ENCODE results near the gene EPDR1. TPM values are rescaled to one million over a fixed set of nuclear protein-coding genes. Genes with fewer than 3 reads are reported as not detected.

EPDR1 gene
- polyA plus RNA-seq, 3 donors, result 0.25 to 1.2 (median 1.1) TPM

- WGBS (ENCODE audit: insufficient coverage), result no CpG with 5 or more reads among the region's 1 CpG
- Mint-ChIP-seq H3K4me3 (peak overlapping the region in 1 of 2 donors; percentile 18), H3K27me3 (ENCODE audit: low read depth in 3 of 3) (peaks cover 0 to 4% (median 1%) of the 10 kb centered on the region in 3 donors), H3K27ac (peak overlapping the region in 1 of 7 donors; percentile 59), H3K9me3 (peaks cover 0 to 2% (median 1%) of the 10 kb centered on the region in 7 donors), H3K4me1 (peaks cover 15% of the 10 kb centered on the region), H3K36me3 (no peaks in the 10 kb centered on the region)
- H3K9ac ChIP-seq (ENCODE audit: insufficient read depth, low read length, poor library complexity, severe bottlenecking), result no peak overlapping the region
- DNase-seq, result peak; percentile 30 to 34 (median 30)
- no peaks in the 10 kb centered on the region for H3K36me3 ChIP-seq (replicated peaks in 1 of 2; ENCODE audit: control insufficient read depth in 1 of 2, insufficient read depth in 2 of 2, low read length in 2 of 2)
- no peaks in the 10 kb centered on the region for H3K27me3 ChIP-seq (ENCODE audit: control insufficient read depth in 2 of 2, insufficient read depth in 2 of 2, low read length in 2 of 2)
- TF ChIP-seq CTCF (IDR thresholded peaks at IDR 0.05), result no peak
- H3K27ac ChIP-seq (ENCODE audit: low read depth in 1 of 2, low read length in 2 of 2), result no peak overlapping the region
- no peaks in the 10 kb centered on the region for H3K9me3 ChIP-seq (replicated peaks in 1 of 2; ENCODE audit: control insufficient read depth in 1 of 2, insufficient read depth in 1 of 2, low read length in 2 of 2)
- H2AFZ ChIP-seq (ENCODE audit: insufficient read depth, low read depth, low read length, poor library complexity, severe bottlenecking), result no peak overlapping the region
- no peak overlapping the region for H3K4me2 ChIP-seq (replicated peaks; ENCODE audit: extremely low read depth, low read length, poor library complexity, severe bottlenecking)
- H4K20me1 ChIP-seq (ENCODE audit: insufficient read depth, low read length), result no peaks in the 10 kb centered on the region
- no peaks in the 10 kb centered on the region for H3K79me2 ChIP-seq (ENCODE audit: insufficient read depth, low read length)
- H3K4me1 ChIP-seq (ENCODE audit: control insufficient read depth in 1 of 2, insufficient read depth in 2 of 2, low read length in 2 of 2), result peaks cover 6 to 13% of the 10 kb centered on the region in 2 donors
- H3K4me3 ChIP-seq (replicated peaks in 1 of 3; ENCODE audit: low read depth in 2 of 3, low read length in 3 of 3), result no peak overlapping the region
- intact Hi-C loops (cut with micrococcal nuclease), result no loop called here
Measured at GRCh38 chr7:37987732-37988131, 67.3 kb downstream of the EPDR1 start.

- H3K27me3 Mint-ChIP-seq (ENCODE audit: low read depth in 3 of 3), result peaks cover 0 to 4% (median 0%) of the 10 kb centered on the region in 3 donors
Measured at GRCh38 chr7:37988721-37989650, 68.5 kb downstream of the EPDR1 start.

More at GRCh38 chr7:37988721-37989650, 68.5 kb downstream of the EPDR1 start:
- intact Hi-C loops (cut with micrococcal nuclease), result no loop called here
- no peak overlapping the region for H3K4me3 Mint-ChIP-seq
- 86% methylated on average over 1 of the region's 7 CpGs for WGBS (ENCODE audit: insufficient coverage)
- Histone ChIP-seq H2AFZ (ENCODE audit: insufficient read depth, low read depth, low read length, poor library complexity, severe bottlenecking) (no peak overlapping the region), H3K4me1 (ENCODE audit: control insufficient read depth in 1 of 2, insufficient read depth in 2 of 2, low read length in 2 of 2) (peaks cover 6 to 13% of the 10 kb centered on the region in 2 donors), H3K27me3 (ENCODE audit: control insufficient read depth in 2 of 2, insufficient read depth in 2 of 2, low read length in 2 of 2) (no peaks in the 10 kb centered on the region), H3K27ac (ENCODE audit: low read depth in 1 of 2, low read length in 2 of 2) (no peak overlapping the region), H3K4me2 (replicated peaks; ENCODE audit: extremely low read depth, low read length, poor library complexity, severe bottlenecking) (no peak overlapping the region), H3K9ac (ENCODE audit: insufficient read depth, low read length, poor library complexity, severe bottlenecking) (no peak overlapping the region), H3K9me3 (replicated peaks in 1 of 2; ENCODE audit: control insufficient read depth in 1 of 2, insufficient read depth in 1 of 2, low read length in 2 of 2) (no peaks in the 10 kb centered on the region), H3K36me3 (replicated peaks in 1 of 2; ENCODE audit: control insufficient read depth in 1 of 2, insufficient read depth in 2 of 2, low read length in 2 of 2) (no peaks in the 10 kb centered on the region), H3K79me2 (ENCODE audit: insufficient read depth, low read length) (no peaks in the 10 kb centered on the region), H4K20me1 (ENCODE audit: insufficient read depth, low read length) (no peaks in the 10 kb centered on the region), H3K4me3 (replicated peaks in 1 of 3; ENCODE audit: low read depth in 2 of 3, low read length in 3 of 3) (no peak overlapping the region)
- no peak for DNase-seq
- no peak overlapping the region for H3K27ac Mint-ChIP-seq
- no peak for TF ChIP-seq CTCF (IDR thresholded peaks at IDR 0.05)
- H3K9me3 Mint-ChIP-seq, result peaks cover 0 to 3% (median 2%) of the 10 kb centered on the region in 7 donors
- H3K4me1 Mint-ChIP-seq, result peaks cover 15% of the 10 kb centered on the region
- no peaks in the 10 kb centered on the region for H3K36me3 Mint-ChIP-seq

Measured in CD14-positive monocyte (primary cell).